HG03521 (cell line): ENCODE data around the gene PEX26.
"Not testable (repeated sequence)": the region's sequence is repeated elsewhere in the genome, so short reads cannot be mapped to it uniquely, and the experiment has no call there.

ENCODE experiments used
- ATAC-seq: cut with Tn5 transposase; IDR thresholded peaks from one replicate; pipeline ENCODE4 v1.9.1; 2021; ENCODE audit warnings: mild to moderate bottlenecking, moderate library complexity; ENCODE audit not compliant: unreplicated experiment

The PEX26 gene

GRCh38 chr22:18115906-18116371 lies 38.1 kb downstream of the PEX26 start:
- ATAC-seq, result no peak

GRCh38 chr22:18116634-18117033 lies 38.8 kb downstream of the PEX26 start:
- ATAC-seq, result no peak

- no peak for ATAC-seq
Measured at GRCh38 chr22:18118345-18118915, 40.6 kb downstream of the PEX26 start.

- ATAC-seq, result no peak
Measured at GRCh38 chr22:18119409-18120110, 41.8 kb downstream of the PEX26 start.

- no peak for ATAC-seq
Measured at GRCh38 chr22:18120857-18121256, 43.1 kb downstream of the PEX26 start.

- no peak for ATAC-seq
Measured at GRCh38 chr22:18121506-18121905, 43.7 kb downstream of the PEX26 start.

- ATAC-seq, result no peak
Measured at GRCh38 chr22:18121954-18122554, 44.3 kb downstream of the PEX26 start.

- ATAC-seq, result not testable (repeated sequence)
Measured at GRCh38 chr22:18123476-18124025, 45.8 kb downstream of the PEX26 start.

GRCh38 chr22:18126606-18127005 lies 48.8 kb downstream of the PEX26 start:
- no peak for ATAC-seq

GRCh38 chr22:18130018-18130417 lies 52.2 kb downstream of the PEX26 start:
- no peak for ATAC-seq

- ATAC-seq, result no peak
Measured at GRCh38 chr22:18130699-18131429, 53.1 kb downstream of the PEX26 start.

GRCh38 chr22:18133452-18133851 lies 55.7 kb downstream of the PEX26 start:
- no peak for ATAC-seq

- ATAC-seq, result no peak
Measured at GRCh38 chr22:18136563-18137320, 59.0 kb downstream of the PEX26 start.

- not testable (repeated sequence) for ATAC-seq
Measured at GRCh38 chr22:18141004-18141403, 63.2 kb downstream of the PEX26 start.

- ATAC-seq, result no peak
Measured at GRCh38 chr22:18144105-18144504, 66.3 kb downstream of the PEX26 start.

GRCh38 chr22:18145676-18146388 lies 68.0 kb downstream of the PEX26 start:
- ATAC-seq, result no peak

GRCh38 chr22:18146389-18146753 lies 68.6 kb downstream of the PEX26 start:
- ATAC-seq, result no peak

- ATAC-seq, result no peak
Measured at GRCh38 chr22:18147791-18148190, 70.0 kb downstream of the PEX26 start.

- no peak for ATAC-seq
Measured at GRCh38 chr22:18148293-18148965, 70.6 kb downstream of the PEX26 start.
